Panc1 (cell line): ENCODE data around the gene NKG7.

Experiments
- SIN3A ChIP-seq: IDR thresholded peaks from 2 replicates; pipeline ENCODE4 v1.6.1; 2012; ENCODE audit warnings: low read depth, mild to moderate bottlenecking, low read length, moderate library complexity, borderline replicate concordance; ENCODE audit not compliant: insufficient read depth
- TF ChIP-seq, protein P1 (sequence below): fragments of 450-650 bp; IDR thresholded peaks from 2 replicates; pipeline ENCODE4 v1.5.1; 2017; ENCODE audit warnings: mild to moderate bottlenecking
- TF ChIP-seq, protein P2 (sequence below), 2 experiments: IDR thresholded peaks; 2 replicates each; pipeline ENCODE4 v1.6.1; 2011 to 2012; ENCODE audit warnings: low read depth in 2 of 2, control low read depth in 1 of 2, low read length in 1 of 2, mild to moderate bottlenecking in 1 of 2, moderate library complexity in 1 of 2; ENCODE audit not compliant: insufficient read depth in 1 of 2

DNA sequence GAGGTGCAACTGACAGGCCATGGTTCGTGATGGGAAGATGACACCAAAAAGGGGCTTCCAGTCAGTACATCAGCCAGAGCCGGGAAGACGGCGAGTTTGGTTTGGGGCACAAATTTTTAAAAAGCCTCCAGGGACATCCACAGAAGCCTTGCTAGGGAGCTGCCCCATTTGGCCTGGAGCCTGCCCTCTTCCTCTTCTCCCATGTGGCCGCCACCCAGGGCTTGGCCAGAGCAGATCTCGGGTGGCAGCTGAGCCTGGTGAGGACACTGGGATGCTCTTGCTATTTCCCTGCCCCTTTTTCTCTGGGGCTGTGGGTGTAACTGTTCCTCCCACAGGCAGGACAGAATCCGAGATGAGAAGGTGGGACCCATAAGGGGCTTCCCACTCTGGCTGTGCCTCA is 14.5 kb downstream of the NKG7 start:
- TF ChIP-seq, protein P1, sequence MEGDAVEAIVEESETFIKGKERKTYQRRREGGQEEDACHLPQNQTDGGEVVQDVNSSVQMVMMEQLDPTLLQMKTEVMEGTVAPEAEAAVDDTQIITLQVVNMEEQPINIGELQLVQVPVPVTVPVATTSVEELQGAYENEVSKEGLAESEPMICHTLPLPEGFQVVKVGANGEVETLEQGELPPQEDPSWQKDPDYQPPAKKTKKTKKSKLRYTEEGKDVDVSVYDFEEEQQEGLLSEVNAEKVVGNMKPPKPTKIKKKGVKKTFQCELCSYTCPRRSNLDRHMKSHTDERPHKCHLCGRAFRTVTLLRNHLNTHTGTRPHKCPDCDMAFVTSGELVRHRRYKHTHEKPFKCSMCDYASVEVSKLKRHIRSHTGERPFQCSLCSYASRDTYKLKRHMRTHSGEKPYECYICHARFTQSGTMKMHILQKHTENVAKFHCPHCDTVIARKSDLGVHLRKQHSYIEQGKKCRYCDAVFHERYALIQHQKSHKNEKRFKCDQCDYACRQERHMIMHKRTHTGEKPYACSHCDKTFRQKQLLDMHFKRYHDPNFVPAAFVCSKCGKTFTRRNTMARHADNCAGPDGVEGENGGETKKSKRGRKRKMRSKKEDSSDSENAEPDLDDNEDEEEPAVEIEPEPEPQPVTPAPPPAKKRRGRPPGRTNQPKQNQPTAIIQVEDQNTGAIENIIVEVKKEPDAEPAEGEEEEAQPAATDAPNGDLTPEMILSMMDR, result no peak
- TF ChIP-seq, protein P2, sequence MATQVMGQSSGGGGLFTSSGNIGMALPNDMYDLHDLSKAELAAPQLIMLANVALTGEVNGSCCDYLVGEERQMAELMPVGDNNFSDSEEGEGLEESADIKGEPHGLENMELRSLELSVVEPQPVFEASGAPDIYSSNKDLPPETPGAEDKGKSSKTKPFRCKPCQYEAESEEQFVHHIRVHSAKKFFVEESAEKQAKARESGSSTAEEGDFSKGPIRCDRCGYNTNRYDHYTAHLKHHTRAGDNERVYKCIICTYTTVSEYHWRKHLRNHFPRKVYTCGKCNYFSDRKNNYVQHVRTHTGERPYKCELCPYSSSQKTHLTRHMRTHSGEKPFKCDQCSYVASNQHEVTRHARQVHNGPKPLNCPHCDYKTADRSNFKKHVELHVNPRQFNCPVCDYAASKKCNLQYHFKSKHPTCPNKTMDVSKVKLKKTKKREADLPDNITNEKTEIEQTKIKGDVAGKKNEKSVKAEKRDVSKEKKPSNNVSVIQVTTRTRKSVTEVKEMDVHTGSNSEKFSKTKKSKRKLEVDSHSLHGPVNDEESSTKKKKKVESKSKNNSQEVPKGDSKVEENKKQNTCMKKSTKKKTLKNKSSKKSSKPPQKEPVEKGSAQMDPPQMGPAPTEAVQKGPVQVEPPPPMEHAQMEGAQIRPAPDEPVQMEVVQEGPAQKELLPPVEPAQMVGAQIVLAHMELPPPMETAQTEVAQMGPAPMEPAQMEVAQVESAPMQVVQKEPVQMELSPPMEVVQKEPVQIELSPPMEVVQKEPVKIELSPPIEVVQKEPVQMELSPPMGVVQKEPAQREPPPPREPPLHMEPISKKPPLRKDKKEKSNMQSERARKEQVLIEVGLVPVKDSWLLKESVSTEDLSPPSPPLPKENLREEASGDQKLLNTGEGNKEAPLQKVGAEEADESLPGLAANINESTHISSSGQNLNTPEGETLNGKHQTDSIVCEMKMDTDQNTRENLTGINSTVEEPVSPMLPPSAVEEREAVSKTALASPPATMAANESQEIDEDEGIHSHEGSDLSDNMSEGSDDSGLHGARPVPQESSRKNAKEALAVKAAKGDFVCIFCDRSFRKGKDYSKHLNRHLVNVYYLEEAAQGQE (IDR thresholded peaks at IDR 0.05; ENCODE audit: insufficient read depth in 1 of 2, low read depth in 2 of 2, low read length in 1 of 2), result no peak
- TF ChIP-seq SIN3A, result no peak
